Brain microvascular endothelial cell (primary cell): ENCODE data around the gene RUNX3.
"Not testable (repeated sequence)": the region's sequence is repeated elsewhere in the genome, so short reads cannot be mapped to it uniquely, and the experiment has no call there.

ENCODE experiments used
- DNase-seq: peaks from one replicate; pipeline ENCODE4 v3.0.0-alpha.2; 2020
- H3K27ac ChIP-seq: fragments of 250-450 bp; sonication (Bioruptor Pico); 2 replicates; pipeline ENCODE4 v1.5.1; 2020; ENCODE audit warnings: mild to moderate bottlenecking, moderate library complexity
- H3K27me3 ChIP-seq: fragments of 250-450 bp; sonication (Bioruptor Pico); replicated peaks from 2 replicates; pipeline ENCODE4 v1.5.1; 2020; ENCODE audit warnings: mild to moderate bottlenecking
- H3K36me3 ChIP-seq: fragments of 250-450 bp; sonication (Bioruptor Pico); replicated peaks from 2 replicates; pipeline ENCODE4 v1.5.1; 2020; ENCODE audit warnings: mild to moderate bottlenecking
- H3K4me3 ChIP-seq: 2 replicates; pipeline ENCODE4 v1.5.1; 2011; ENCODE audit warnings: low read depth, mild to moderate bottlenecking, control low read depth, low read length, moderate library complexity
- in situ Hi-C: cut with HindIII; loops from 2 replicates; pipeline ENCODE4 v1.10.0; 2017; ENCODE audit warnings: low sequenced_read_pairs, low pct_ligation_motif_present
- TF ChIP-seq, protein P1 (sequence below): IDR thresholded peaks from 2 replicates; pipeline ENCODE4 v1.5.1; 2011; ENCODE audit warnings: low read depth, mild to moderate bottlenecking, moderate library complexity, low read length, control low read depth, inconsistent platforms; ENCODE audit errors: missing control alignments

Gene RUNX3

GRCh38 chr1:24910751-24911650 lies 19.1 kb downstream of the RUNX3 start:
- in situ Hi-C loops, result no loop called here
- peak; percentile 79 for DNase-seq
- H3K27ac ChIP-seq, result peak overlapping the region; percentile 72
- TF ChIP-seq, protein P1, sequence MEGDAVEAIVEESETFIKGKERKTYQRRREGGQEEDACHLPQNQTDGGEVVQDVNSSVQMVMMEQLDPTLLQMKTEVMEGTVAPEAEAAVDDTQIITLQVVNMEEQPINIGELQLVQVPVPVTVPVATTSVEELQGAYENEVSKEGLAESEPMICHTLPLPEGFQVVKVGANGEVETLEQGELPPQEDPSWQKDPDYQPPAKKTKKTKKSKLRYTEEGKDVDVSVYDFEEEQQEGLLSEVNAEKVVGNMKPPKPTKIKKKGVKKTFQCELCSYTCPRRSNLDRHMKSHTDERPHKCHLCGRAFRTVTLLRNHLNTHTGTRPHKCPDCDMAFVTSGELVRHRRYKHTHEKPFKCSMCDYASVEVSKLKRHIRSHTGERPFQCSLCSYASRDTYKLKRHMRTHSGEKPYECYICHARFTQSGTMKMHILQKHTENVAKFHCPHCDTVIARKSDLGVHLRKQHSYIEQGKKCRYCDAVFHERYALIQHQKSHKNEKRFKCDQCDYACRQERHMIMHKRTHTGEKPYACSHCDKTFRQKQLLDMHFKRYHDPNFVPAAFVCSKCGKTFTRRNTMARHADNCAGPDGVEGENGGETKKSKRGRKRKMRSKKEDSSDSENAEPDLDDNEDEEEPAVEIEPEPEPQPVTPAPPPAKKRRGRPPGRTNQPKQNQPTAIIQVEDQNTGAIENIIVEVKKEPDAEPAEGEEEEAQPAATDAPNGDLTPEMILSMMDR, result no peak
- no peak overlapping the region for H3K4me3 ChIP-seq
- no peaks in the 10 kb centered on the region for H3K36me3 ChIP-seq
- H3K27me3 ChIP-seq, result no peaks in the 10 kb centered on the region

DNA sequence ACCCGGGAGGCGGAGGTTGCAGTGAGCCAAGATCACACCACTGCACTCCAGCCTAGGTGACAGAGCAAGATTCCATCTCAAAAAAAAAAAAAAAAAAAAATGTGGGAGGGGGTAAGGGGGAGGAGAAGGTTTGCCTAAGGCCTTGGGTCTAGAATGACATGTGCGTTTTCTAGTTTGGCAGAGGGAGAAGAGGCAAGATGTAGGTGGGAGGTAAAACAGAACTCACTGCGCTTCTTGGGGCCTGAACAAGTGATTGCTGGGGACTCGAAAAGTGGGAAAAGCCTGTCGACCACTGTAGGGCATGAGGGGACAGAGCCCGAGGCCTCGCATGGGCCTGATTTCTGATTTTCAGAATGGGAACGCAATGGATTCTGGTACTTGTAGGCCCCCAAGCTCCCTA lies 19.9 kb downstream of the RUNX3 start:
- DNase-seq, result no peak
- in situ Hi-C loops, result no loop called here
- Histone ChIP-seq H3K27me3 (no peaks in the 10 kb centered on the region), H3K4me3 (no peak overlapping the region), H3K27ac (no peak overlapping the region), H3K36me3 (no peaks in the 10 kb centered on the region)
- TF ChIP-seq, protein P1, result no peak

DNA sequence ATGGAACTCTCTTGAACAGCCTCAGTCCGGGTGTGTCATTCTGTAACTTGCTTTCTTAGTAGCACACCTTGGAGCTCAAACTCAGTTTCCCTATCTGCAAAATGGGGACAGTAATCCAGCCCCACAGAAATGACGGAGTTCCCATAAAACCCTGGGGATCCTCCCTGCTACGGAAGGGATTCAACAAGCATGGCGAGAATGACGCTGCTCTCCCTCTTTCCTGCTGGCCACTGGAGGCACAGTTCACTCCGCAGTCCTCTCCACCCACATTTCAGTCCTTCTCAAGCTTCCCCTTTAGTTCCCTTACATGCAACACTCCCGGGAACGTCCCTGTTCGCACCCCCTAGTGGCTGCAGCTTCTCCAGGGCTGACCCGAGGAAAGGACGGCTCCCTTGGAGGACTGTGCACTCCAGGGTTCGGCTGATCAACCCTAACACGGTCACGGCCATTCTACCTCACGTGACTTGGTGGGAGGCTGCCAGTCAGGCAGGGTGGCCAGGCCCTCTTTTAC lies 20.6 kb downstream of the RUNX3 start:
- no peak overlapping the region for H3K27ac ChIP-seq
- H3K4me3 ChIP-seq, result no peak overlapping the region
- in situ Hi-C loops, result no loop called here
- DNase-seq, result peak; percentile 82
- H3K36me3 ChIP-seq, result peaks cover 2% of the 10 kb centered on the region
- TF ChIP-seq, protein P1, result peak; percentile 85
- no peaks in the 10 kb centered on the region for H3K27me3 ChIP-seq

- Histone ChIP-seq H3K27ac (no peak overlapping the region), H3K4me3 (no peak overlapping the region), H3K36me3 (peaks cover 6% of the 10 kb centered on the region), H3K27me3 (no peaks in the 10 kb centered on the region)
- no peak for DNase-seq
- TF ChIP-seq, protein P1, result no peak
- in situ Hi-C loops, result no loop called here
Measured at GRCh38 chr1:24908591-24909259, 21.4 kb downstream of the RUNX3 start.

GRCh38 chr1:24907587-24908294 lies 22.3 kb downstream of the RUNX3 start:
- DNase-seq, H3K4me3 ChIP-seq, in situ Hi-C loops, H3K27me3 ChIP-seq, H3K27ac ChIP-seq, H3K36me3 ChIP-seq: not testable (repeated sequence)
